Activated T-cell treated with anti-CD3 and anti-CD28 coated beads for 1 hour (primary cell): ENCODE measurements around the gene IL20RB.
A peak's percentile ranks its signal among the peaks of the same experiment; 100 is the strongest.
"Not testable (repeated sequence)": the region's sequence is repeated elsewhere in the genome, so short reads cannot be mapped to it uniquely, and the experiment has no call there.

Experiments used
- DNase-seq: peaks from one replicate; pipeline ENCODE4 v3.0.0-alpha.2; 2020; ENCODE audit warnings: low read depth

The IL20RB gene

DNA sequence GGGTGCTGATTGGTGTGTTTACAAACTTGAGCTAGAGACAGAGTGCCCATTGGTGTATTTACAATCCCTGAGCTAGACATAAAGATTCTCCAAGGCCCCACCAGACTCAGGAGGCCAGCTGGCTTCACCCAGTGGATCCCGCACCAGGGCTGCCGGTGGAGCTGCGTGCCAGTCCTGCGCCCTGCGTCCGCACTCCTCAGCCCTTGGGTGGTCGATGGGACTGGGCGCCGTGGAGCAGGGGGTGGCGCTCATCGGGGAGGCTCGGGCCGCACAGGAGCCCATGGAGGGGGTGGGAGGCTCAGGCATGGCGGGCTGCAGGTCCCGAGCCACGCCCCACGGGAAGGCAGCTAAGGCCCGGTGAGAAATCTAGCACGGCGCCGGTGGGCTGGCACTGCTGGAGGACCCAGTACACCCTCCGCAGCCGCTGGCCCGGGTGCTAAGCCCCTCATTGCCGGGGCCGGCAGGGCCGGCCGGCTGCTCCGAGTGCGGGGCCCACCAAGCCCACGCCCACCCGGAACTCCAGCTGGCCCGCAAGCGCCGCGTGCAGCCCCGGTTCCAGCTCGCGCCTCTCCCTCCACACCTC is 29.7 kb downstream of the IL20RB start:
- not testable (repeated sequence) for DNase-seq

DNA sequence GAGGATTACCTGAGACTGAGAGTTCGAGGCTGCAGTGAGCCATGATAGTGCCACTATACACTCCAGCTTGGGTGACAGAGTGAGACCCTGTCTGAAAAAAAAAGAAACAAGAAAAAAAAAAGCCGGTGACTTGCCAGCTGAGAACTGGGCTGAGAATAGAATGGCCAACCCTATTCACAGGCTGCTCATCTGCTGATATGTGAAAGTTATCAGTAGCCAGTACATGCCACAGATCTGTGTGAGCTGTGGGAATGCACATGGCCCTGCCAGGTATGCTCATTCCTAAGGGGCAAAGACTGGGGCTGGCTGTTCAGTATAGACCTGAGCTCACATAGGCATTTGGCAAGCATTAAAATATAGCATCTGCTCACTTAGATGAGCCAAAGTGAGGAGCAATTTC is 30.9 kb downstream of the IL20RB start:
- DNase-seq = no peak

DNA sequence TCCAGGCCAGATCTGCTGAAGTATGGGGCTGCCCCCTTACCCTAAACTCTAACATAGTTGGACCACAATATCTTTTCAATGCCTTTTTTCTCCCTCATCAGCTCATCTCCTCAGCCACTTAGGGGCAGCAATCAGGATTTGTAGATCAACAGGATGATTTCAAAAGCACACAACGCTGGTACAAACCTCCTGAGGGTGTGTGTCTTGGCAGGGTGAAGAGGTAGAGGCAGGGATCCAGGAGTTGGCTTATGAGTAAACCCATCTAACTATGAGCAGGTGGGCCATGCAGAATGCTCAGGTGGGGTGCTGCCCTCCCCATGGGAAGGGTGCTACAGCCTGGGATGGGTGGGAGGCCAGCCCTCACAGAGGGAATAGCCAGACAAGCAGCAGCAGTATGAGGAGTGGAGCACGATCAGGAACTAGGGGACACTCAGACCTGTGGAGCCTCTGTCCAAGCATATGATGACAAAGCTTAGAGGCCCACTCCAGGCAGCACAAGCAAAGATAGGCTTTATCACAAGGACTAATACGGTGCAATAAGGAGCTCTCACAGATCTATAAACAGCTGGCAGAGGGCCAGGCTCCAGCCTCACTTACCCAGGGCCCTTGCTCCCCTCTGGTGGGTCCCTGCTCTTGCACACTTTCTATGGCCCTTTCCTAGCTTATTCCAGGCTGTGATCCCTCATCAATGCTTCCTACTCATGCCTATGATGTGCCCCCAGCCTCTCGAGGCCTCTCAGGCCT is 32.2 kb downstream of the IL20RB start:
- DNase-seq = no peak

DNA sequence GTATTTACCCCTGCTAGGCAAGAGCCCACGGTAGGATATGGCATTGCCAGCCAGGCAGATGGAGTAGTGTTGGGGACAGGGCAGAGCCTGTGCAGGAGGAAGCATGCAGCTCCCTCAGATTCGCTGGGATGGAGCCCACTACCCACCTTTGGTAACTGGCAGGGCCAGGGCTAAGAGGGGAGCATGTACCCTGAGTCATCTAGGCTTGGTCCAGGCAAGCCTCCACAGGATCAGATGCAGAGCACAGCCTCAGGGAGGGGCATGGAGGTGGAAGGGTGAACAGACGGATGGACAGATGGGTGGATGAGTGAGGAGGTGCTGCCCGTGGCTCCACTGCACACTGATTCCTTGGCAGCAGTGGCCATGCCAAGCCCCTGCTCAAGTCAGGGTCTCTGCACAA is 33.0 kb downstream of the IL20RB start:
- DNase-seq = no peak

DNA sequence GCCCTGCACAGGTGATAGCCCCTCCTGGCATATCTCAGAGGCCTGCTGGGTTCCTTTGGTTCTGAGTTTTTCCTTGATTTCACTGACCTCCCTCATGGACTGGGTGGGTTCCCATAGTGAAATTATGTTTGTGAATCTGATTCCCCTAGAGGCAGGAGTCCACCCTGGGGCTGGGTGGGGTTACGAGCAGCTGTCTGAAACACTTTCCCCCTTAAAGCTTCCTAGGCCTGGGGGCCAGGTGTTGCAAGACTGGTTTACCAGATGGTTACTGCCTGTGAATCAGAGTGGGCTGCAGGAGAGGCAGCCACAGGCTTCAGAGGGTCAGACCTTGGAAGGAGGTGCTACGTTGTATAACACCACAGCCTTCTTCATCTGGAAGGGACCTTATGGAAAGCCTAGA is 34.3 kb downstream of the IL20RB start:
- DNase-seq = no peak

DNA sequence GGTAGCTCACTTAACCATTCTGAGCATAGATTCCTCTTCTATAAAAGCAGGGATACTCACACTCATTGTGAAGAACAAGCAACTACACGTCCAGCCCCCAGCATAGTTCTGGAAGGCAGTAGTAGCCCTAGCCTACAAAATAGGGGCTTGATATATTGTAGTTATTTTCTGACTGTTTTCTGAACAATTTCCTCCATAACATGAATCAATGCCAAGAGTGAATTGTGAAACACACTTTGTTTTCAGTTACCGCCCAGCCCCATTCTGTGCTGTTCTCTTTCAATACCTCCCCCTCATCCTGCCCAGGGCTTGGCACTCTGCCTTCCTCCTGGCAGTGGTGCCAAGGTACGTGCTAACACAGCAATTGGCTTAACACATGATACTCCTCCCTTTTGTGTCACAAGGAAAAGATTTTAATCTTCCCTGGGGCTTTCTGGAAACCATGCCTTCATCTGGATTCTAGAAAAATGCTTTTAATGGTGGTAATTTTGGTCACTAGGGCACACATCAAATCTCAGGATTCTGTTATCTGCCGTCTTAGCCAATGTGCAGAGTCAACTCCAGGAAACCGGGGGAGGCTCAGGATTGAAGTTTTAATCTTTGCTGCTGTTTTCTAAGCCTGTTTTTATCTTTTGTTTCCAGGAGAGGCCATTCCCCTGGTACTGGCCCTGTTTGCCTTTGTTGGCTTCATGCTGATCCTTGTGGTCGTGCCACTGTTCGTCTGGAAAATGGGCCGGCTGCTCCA is 37.2 kb downstream of the IL20RB start:
- DNase-seq = no peak

DNA sequence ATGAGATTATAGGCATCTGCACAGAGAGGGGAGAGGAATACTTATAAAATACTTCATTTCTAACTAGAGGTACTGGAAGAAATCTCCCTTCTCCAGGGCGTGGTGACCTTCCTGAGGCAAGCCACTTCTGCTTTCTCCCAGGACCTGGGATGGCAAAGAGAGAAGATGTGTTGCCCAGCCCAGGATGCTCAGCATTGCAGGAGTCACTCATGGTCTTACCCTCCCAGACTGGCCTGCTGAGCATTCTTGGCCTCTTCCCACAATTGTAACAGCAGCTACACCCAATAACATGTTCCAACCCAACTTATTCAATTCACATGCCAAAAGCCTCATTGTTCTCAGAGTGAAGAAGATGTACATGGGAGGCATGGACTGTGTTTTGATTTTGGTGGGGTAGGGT is 37.9 kb downstream of the IL20RB start:
- DNase-seq = no peak

DNA sequence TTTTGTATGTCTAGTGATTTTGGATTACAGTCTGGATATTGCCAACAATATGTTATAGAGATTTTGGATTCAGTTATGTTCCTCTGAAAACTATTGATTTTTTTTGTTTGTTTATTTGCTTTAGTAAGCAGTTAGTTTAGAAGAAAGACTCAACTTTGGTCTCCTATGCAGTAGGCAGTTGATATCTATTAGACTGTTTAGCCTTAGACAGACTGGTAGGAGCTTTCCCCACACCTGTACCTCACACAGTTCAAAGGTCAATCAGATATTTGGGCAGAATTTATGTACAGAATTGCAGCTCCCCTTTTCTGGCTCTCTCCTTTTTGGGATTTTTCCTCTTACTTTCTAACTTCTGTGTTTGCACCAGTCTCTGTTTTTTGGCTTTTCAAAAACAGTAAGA is 42.3 kb downstream of the IL20RB start:
- DNase-seq = no peak

DNA sequence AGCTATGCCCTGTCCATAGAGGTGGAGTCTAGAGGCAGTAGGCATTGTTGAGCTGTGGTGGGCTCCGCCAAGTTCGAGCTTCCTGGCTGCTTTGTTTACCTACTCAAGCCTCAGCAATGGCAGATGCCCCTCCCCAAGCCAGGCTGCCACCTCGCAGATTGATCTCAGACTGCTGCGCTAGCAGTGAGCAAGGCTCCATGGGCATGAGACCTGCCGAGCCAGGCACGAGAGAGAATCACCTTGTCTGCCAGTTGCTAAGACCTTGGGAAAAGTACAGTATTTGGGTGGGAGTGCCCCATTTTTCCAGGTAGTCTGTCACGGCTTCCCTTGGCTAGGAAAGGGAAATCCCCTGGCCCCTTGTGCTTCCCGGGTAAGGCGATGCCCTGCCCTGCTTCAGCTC is 49.6 kb downstream of the IL20RB start:
- not testable (repeated sequence) for DNase-seq

DNA sequence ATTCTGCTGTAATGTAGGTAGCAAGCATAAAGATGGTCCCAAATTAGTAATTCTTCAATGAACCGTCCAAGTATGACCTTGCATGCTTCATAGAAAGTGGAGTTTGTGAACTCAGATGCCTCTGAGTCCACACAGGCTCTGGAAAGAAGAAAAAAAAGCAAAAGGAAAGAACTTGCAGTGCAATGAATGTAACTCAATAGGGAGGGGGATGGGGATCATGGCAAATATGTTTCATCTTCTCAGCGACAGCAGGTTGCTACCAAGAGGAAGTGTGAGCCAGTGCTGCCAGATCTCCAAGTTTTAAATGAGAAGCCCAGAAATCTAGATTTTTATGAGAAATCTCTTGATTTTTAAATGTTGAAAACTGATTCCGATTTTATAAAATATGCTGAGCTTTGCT is 50.3 kb downstream of the IL20RB start:
- DNase-seq = no peak

DNA sequence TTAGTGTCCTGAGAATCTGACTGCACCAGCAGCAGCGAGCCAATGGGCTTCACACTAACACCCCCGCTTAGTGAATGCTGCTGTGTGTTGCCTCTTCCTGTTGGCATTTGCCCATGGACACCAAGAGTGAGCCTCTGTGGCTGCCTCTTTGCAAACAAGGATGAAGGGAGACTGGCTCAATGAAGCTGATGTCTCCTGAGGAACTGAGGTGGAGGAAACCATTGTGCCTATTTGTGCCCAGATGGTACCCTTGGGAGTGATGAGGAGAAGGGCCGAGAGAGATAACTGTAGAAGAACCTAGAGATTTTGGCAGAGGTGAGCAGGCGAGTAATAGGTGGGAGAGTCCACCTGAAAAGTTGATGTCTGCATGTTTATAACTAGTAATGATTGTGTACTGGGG is 51.2 kb downstream of the IL20RB start:
- no peak for DNase-seq

DNA sequence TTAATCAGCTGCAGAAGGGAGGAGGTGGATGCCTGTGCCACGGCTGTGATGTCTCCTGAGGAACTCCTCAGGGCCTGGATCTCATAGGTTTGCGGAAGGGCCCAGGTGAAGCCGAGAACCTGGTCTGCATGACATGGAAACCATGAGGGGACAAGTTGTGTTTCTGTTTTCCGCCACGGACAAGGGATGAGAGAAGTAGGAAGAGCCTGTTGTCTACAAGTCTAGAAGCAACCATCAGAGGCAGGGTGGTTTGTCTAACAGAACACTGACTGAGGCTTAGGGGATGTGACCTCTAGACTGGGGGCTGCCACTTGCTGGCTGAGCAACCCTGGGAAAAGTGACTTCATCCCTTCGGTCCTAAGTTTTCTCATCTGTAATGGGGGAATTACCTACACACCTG is 52.4 kb downstream of the IL20RB start:
- DNase-seq = no peak

DNA sequence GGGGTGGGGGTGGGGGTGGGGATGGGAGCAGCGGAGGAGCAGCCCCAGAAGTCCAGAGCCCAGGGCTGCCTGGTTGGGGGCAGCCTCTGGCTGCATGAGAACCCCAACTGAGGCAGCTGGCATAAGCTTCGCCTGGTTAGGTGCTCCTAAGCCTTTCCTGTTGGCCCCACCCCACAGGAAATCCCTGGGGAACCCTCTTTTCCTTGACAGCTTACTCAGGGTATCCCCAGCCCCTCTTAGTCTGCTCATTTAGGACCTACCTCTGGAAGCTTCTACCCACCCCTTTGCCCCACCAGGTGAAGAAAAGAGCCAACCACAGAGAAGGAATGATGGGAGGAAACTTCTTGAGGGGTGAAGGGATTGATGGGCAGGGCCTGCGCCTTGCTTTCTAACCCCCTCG is 53.4 kb downstream of the IL20RB start:
- DNase-seq = no peak

DNA sequence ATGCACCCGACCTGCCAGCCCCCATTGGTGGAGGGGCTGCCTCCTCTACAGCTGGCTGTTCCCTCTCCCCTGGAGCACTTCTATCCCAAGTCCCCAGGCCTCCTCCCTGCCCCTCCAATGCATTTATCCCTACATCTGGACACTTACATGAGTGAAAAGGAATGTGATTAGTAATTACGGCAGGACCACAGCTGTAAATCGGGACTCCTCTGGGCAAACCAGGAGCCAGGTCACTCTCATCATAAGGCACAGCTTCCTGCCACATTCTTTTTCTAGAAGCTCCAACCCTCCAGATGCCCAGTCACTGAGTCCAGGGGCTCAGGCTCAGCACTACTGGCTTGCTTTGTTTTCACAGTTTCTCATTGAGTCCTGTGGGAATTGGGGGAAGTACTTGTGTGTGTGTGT is 54.3 kb downstream of the IL20RB start:
- no peak for DNase-seq

DNA sequence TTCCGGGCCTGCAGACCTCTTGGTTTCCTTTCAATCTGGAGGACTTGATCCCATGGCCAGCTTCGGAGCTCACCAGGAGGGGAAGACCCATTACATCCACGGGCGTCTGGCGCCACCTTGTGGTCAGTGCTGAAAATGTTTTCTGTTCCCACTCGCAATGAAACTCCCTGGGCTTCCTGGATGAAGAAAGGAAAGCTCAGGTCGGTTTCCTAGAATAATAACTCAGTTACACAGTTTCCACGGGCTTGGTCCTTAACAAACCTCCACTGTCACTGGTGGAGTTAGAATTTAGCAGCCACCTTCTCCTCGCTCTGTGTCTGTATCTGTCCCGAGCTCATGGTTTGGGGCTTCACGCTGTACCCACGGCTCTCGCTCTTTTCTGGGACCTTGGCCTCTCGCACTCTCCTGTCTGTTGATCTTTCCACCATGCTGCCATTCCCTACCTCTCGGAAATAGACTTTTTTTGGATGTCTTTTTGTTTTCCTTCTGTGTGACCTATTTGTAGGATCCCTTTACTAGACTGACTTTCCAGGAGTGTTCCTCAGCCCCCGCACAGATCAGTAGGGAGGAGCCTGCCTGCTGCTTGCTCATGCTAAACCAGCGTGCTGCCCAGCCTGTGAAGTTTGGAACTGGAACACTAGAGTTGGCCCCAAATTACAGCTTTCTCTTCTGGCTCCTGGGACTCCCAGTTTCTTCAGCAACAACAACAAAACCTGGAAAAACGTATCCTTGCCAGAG is 56.3 kb downstream of the IL20RB start:
- peak; percentile 87 for DNase-seq

DNA sequence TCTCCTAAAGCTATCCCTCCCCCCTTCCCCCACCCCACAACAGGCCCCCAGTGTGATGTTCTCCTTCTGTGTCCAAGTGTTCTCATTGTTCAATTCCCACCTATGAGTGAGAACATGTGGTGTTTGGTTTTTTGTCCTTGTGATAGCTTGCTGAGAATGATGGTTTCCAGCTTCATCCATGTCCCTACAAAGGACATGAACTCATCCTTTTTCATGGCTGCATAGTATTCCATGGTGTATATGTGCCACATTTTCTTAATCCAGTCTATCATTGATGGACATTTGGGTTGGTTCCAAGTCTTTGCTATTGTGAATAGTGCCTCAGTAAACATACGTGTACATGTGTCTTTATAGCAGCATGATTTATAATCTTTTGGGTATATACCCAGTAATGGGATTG is 59.5 kb downstream of the IL20RB start:
- not testable (repeated sequence) for DNase-seq

DNA sequence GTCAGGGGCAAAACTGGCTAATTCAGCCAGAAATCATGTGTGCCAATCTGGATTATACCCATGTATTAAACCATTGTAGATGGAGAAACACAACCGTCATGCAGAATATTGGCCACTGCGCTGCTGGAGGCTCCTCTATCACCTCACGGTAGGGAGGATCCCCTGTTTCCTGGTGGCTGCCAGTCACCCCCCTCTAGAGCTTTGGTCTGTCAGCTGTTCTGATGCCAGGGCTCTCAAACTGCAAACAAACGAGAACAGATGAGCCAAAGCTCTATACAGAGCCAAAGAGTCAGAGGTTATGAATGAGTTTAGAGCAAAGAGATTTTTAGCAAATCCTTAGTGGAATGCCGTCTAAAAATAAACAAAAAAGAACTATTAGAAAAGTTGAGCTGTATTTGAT is 62.5 kb downstream of the IL20RB start:
- DNase-seq = no peak

DNA sequence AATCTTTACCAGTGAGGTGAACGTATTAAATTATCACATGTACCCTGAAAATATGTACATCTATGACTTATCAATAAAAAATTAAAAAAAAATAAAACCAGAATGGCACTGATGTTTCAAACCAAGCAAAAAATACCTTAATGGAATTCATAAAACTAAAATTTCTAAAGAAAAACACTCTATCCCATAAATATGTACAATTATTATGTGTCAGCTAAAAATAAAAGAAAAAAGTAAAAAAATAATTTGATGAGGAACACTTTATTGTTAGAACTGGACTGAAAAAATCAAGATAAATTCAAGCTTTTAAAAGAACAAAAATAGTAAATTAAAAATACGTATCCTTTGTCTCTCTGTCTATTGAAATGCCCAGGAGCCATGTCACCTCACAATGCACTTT is 63.1 kb downstream of the IL20RB start:
- no peak for DNase-seq

DNA sequence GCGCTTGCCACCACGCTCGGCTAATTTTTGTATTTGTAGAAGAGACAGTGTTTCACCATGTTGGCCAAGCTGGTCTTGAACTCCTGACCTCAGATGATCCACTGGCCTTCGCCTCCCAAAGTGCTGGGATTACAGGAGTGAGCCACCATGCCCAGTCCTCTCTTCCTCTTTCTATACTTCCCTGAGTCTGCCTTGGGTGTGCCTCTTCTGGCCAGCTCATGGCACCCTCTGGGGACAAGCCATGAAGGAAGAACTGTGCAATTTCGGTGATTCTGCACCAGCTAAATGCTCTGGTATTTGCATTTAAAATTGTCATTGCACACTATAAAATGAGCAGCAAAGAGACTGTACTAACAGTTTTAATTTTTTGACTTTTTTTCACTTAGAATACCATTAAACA is 66.6 kb downstream of the IL20RB start:
- DNase-seq = no peak

DNA sequence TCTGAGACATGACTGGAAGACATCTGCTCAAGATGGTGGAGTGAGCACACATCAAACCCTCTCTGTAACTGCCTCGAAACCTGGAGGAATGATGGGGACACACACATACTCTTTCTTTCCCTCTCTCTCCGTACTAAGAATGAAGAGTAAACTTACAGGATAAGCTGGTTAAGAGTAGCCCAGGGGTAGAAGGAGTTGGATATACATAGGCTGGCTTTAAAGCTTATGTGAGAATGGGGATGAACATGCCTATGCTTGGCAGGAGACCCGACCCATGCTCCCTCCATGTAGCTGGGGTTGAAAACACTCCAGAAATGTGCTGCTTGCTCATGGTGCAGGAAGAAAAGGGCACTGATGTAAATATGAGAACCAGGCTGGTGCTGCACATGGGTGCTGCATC is 68.9 kb downstream of the IL20RB start:
- no peak for DNase-seq

DNA sequence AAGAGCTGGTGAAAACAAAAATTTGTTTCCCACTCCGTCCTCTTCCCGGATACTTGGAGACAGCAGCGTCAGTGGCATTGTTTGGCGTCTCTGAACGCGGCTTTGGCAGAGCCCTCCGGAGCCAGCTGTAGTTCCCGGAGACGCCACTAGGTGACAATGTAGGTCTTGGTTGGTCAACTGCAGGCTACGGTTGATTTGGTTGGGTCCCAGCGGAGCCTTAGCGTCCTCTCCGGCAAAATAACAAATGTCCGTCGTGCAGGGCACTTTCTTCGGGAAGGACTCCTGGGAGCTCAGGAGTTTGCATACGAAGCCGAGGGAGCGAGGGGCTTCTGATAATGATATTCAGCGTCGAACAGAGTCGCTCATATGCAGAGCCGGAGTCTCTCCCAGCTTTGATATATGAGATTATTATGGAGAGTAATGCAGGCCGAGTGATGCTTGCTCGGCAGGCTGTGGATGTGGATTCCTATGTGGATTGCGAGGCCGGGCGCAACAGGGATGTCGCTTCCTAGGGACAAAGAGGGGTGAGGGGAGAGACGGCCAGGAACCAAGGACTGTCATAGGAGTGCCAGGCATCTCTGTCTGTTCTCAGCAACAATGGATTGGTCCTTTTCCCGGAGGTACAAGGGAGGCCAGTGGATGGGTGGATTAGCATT is 74.8 kb downstream of the IL20RB start:
- DNase-seq = peak; percentile 75

DNA sequence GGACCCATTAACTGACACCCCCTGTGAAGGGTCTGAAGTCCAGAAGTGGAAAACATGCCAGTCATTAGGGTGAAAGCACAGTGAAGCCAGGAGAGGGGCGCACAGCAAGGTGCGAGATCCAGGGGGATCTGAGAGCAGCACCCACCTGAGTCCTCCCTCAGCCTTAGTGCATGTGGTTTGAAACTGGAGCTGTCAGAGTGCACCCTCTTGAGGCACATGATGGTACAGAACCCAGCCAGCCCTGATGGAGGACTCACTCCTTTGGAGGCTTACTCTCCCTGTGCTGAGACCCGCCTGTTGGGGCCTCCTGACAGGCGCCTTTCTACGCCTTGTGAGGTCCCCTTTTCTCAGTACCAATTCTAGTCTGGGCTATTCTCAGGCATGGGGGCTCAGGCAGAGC is 77.8 kb downstream of the IL20RB start:
- DNase-seq = no peak
